ENCODE data around the gene DENND2D.

Gene DENND2D

DNA sequence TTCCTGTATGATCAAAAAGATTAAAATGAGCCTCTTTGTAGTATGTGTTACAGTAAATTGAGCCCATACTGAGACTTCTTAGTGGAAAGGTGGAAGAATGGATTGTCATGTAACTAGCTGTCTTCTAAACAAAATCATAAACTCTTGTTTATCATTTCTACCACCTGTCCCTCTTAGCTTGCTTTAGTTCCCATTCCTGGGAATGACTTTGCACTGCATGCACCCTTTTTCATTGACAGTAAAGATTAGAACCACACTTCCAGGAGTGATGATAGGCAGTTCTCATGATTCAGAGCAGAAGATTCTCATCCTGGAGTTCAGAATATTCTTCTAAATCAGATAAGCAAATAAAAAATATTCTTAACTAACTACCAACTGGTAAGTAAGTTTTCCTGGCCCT, 28.0 kb downstream of the DENND2D start:
- H3F3A ChIP-seq (ENCODE audit: insufficient read depth, low read length) = no peaks in the 10 kb centered on the region
- H3K36me3 ChIP-seq (ENCODE audit: insufficient read depth, low read length) = peaks cover 94% of the 10 kb centered on the region
- no peaks in the 10 kb centered on the region for H4K20me1 ChIP-seq (ENCODE audit: insufficient read depth, low read length)
- H3K4me1 ChIP-seq (ENCODE audit: insufficient read depth, low read length, severe bottlenecking) = peaks cover 5% of the 10 kb centered on the region
- no peaks in the 10 kb centered on the region for H3K9me2 ChIP-seq (ENCODE audit: low read depth, low read length)
- TF ChIP-seq, protein P1, sequence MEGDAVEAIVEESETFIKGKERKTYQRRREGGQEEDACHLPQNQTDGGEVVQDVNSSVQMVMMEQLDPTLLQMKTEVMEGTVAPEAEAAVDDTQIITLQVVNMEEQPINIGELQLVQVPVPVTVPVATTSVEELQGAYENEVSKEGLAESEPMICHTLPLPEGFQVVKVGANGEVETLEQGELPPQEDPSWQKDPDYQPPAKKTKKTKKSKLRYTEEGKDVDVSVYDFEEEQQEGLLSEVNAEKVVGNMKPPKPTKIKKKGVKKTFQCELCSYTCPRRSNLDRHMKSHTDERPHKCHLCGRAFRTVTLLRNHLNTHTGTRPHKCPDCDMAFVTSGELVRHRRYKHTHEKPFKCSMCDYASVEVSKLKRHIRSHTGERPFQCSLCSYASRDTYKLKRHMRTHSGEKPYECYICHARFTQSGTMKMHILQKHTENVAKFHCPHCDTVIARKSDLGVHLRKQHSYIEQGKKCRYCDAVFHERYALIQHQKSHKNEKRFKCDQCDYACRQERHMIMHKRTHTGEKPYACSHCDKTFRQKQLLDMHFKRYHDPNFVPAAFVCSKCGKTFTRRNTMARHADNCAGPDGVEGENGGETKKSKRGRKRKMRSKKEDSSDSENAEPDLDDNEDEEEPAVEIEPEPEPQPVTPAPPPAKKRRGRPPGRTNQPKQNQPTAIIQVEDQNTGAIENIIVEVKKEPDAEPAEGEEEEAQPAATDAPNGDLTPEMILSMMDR (IDR thresholded peaks at IDR 0.05; ENCODE audit: low read length) = no peak
- TF ChIP-seq EZH2 (IDR thresholded peaks at IDR 0.05; ENCODE audit: borderline replicate concordance, low read length) = no peak
- H3K27ac ChIP-seq (ENCODE audit: low read depth, low read length, poor library complexity, severe bottlenecking) = no peak overlapping the region
- no peaks in the 10 kb centered on the region for H3K27me3 ChIP-seq (ENCODE audit: insufficient read depth, low read length)
- H2AFZ ChIP-seq (ENCODE audit: low read length) = no peak overlapping the region
- no peak overlapping the region for H3K9ac ChIP-seq (ENCODE audit: low read length)
- H3K4me3 ChIP-seq (ENCODE audit: low read depth, low read length, poor library complexity, severe bottlenecking) = no peak overlapping the region
- H3K4me2 ChIP-seq (ENCODE audit: low read length) = no peak overlapping the region
- no peaks in the 10 kb centered on the region; the same call in 1 of the 2 replicates for H3K79me2 ChIP-seq (ENCODE audit: insufficient read depth, low read length)
- H3K9me3 ChIP-seq (ENCODE audit: low read length) = no peaks in the 10 kb centered on the region

DNA sequence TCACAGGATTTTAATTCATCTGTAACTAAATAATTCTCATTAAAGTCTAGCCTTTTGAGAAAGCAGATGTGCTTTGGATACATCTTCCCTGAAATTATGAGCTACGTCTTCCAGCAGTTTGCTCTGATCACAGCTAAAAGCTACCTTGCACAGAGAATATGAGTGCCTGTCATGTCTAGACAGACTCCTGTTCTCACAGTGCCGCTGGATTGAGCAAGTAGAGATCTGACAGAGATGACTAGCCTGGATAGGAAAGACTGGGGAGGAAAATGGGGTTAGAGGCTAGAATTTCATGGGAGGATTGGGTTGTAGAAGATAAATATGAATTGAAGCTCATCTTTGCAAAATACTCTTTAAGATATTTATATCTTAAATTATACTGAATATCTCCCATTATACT, 36.3 kb downstream of the DENND2D start:
- Histone ChIP-seq H3K4me1 (ENCODE audit: insufficient read depth, low read length, severe bottlenecking) (no peaks in the 10 kb centered on the region), H3K79me2 (ENCODE audit: insufficient read depth, low read length) (peaks cover 14% of the 10 kb centered on the region), H3K27me3 (ENCODE audit: insufficient read depth, low read length) (no peaks in the 10 kb centered on the region), H3K9ac (ENCODE audit: low read length) (no peak overlapping the region), H3K4me2 (ENCODE audit: low read length) (no peak overlapping the region), H3F3A (ENCODE audit: insufficient read depth, low read length) (no peaks in the 10 kb centered on the region), H3K4me3 (ENCODE audit: low read depth, low read length, poor library complexity, severe bottlenecking) (no peak overlapping the region), H3K27ac (ENCODE audit: low read depth, low read length, poor library complexity, severe bottlenecking) (no peak overlapping the region), H2AFZ (ENCODE audit: low read length) (no peak overlapping the region), H3K9me3 (ENCODE audit: low read length) (no peaks in the 10 kb centered on the region), H3K9me2 (ENCODE audit: low read depth, low read length) (no peaks in the 10 kb centered on the region), H4K20me1 (ENCODE audit: insufficient read depth, low read length) (no peaks in the 10 kb centered on the region), H3K36me3 (ENCODE audit: insufficient read depth, low read length) (peaks cover 86% of the 10 kb centered on the region)
- TF ChIP-seq, protein P1 (IDR thresholded peaks at IDR 0.05; ENCODE audit: low read length) = no peak
- TF ChIP-seq EZH2 (IDR thresholded peaks at IDR 0.05; ENCODE audit: borderline replicate concordance, low read length) = no peak

DNA sequence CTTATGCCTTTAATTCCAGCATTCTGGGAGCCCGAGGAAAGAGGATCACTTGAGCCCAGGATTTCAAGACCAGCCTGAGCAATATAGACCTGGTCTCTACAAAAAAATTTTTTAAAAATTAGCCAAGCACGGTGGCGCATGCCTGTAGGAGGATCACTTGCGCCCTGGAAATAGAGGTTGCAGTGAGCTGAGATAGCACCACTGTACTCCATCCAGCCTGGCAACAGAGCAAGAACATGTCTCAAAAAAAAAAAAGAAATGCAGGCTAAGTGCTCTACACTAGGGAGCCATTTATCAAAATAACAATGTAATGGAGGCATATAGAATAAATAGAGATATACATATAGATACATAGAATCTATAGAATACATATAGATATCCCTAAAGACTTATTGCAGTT, 37.1 kb downstream of the DENND2D start:
- Histone ChIP-seq H3K4me2 (ENCODE audit: low read length) (no peak overlapping the region), H3K36me3 (ENCODE audit: insufficient read depth, low read length) (peaks cover 83% of the 10 kb centered on the region), H3K27me3 (ENCODE audit: insufficient read depth, low read length) (no peaks in the 10 kb centered on the region), H2AFZ (ENCODE audit: low read length) (no peak overlapping the region), H3K9me3 (ENCODE audit: low read length) (no peaks in the 10 kb centered on the region), H3K9ac (ENCODE audit: low read length) (no peak overlapping the region), H3F3A (ENCODE audit: insufficient read depth, low read length) (no peaks in the 10 kb centered on the region), H3K9me2 (ENCODE audit: low read depth, low read length) (no peaks in the 10 kb centered on the region), H3K4me1 (ENCODE audit: insufficient read depth, low read length, severe bottlenecking) (no peaks in the 10 kb centered on the region), H3K4me3 (ENCODE audit: low read depth, low read length, poor library complexity, severe bottlenecking) (no peak overlapping the region), H3K79me2 (ENCODE audit: insufficient read depth, low read length) (peaks cover 14% of the 10 kb centered on the region), H3K27ac (ENCODE audit: low read depth, low read length, poor library complexity, severe bottlenecking) (no peak overlapping the region), H4K20me1 (ENCODE audit: insufficient read depth, low read length) (no peaks in the 10 kb centered on the region)
- no peak for TF ChIP-seq EZH2 (IDR thresholded peaks at IDR 0.05; ENCODE audit: borderline replicate concordance, low read length)
- TF ChIP-seq, protein P1 (IDR thresholded peaks at IDR 0.05; ENCODE audit: low read length) = no peak

Measured in OCI-LY1 (cell line).